H1 (cell line): ENCODE results near the gene TNIP3. TPM values are rescaled to one million over a fixed set of nuclear protein-coding genes. Genes with fewer than 3 reads are reported as not detected.

Experiments used
- CTCF ChIA-PET: fragments of 300-600 bp; sonication (Branson Sonifier 250); formaldehyde crosslinking; loops from one replicate; lab custom pipeline; 2021; ENCODE audit not compliant: partially characterized antibody; lab: Charles Lee
- POLR2A ChIA-PET: fragments of 300-600 bp; sonication (Branson Sonifier 250); formaldehyde crosslinking; loops from one replicate; lab custom pipeline; 2021; ENCODE audit warnings: inconsistent platforms; ENCODE audit not compliant: partially characterized antibody; lab: Charles Lee
- DNase-seq, 2 experiments: peaks; one replicate each; pipeline versions ENCODE4 v3.0.0 to v3.0.0-alpha.2; 2010 to 2022; ENCODE audit warnings: low spot score in 2 of 2, low read depth in 1 of 2, mixed read lengths in 1 of 2
- FAIRE-seq: peaks from 2 replicates; lab custom pipeline; 2011; peaks lifted over from hg19 to GRCh38; lab: Jason Lieb, UNC
- H2AFZ ChIP-seq: 2 replicates; pipeline ENCODE4 v1.8.1; 2012; ENCODE audit warnings: low read length, inconsistent platforms
- H2AK5ac ChIP-seq: 2 replicates; pipeline ENCODE4 v1.6.1; 2013; ENCODE audit warnings: low read depth, low read length
- H2BK120ac ChIP-seq: replicated peaks from 2 replicates; pipeline ENCODE3; 2013; ENCODE audit warnings: low read depth, low read length, inconsistent platforms
- H2BK12ac ChIP-seq: 2 replicates; pipeline ENCODE4 v1.6.1; 2013; ENCODE audit warnings: low read depth, low read length
- H2BK15ac ChIP-seq: 2 replicates; pipeline ENCODE4 v1.6.1; 2013; ENCODE audit warnings: low read length
- H2BK20ac ChIP-seq: 2 replicates; pipeline ENCODE4 v1.6.1; 2013; ENCODE audit warnings: low read length
- H2BK5ac ChIP-seq: 2 replicates; pipeline ENCODE4 v1.6.1; 2013; ENCODE audit warnings: low read depth, low read length
- H3K14ac ChIP-seq: 2 replicates; pipeline ENCODE4 v1.6.1; 2013; ENCODE audit warnings: inconsistent platforms; ENCODE audit not compliant: insufficient read length
- H3K18ac ChIP-seq: 2 replicates; pipeline ENCODE4 v1.6.1; 2013; ENCODE audit warnings: low read length; ENCODE audit errors: extremely low read depth
- H3K23ac ChIP-seq: 2 replicates; pipeline ENCODE4 v1.6.1; 2013; ENCODE audit warnings: inconsistent platforms; ENCODE audit not compliant: insufficient read length
- H3K23me2 ChIP-seq: 2 replicates; pipeline ENCODE4 v1.6.1; 2013; ENCODE audit warnings: low read depth, low read length
- H3K27ac ChIP-seq: 2 replicates; pipeline ENCODE4 v1.6.1; 2011; ENCODE audit warnings: low read depth, low read length, inconsistent platforms
- H3K27me3 ChIP-seq, 4 experiments: replicated peaks in 1 of 4; 1 replicate in 1 of 4; 2 replicates in 3 of 4; pipeline versions ENCODE4 v1.6.1 to v1.8.1; 2011 to 2013; ENCODE audit warnings: low read length in 3 of 4, mild to moderate bottlenecking in 3 of 4, inconsistent platforms in 2 of 4, mixed read lengths in 2 of 4, moderate library complexity in 1 of 4; ENCODE audit not compliant: control insufficient read depth in 3 of 4, insufficient read depth in 3 of 4; ENCODE audit errors: extremely low read depth in 1 of 4
- H3K36me3 ChIP-seq, 4 experiments: 2 replicates each; pipeline versions ENCODE4 v1.6.1 to v1.8.1; 2011 to 2013; ENCODE audit warnings: mild to moderate bottlenecking in 4 of 4, low read length in 3 of 4, moderate library complexity in 2 of 4, control low read depth in 1 of 4, inconsistent platforms in 1 of 4; ENCODE audit not compliant: insufficient read depth in 4 of 4, control insufficient read depth in 2 of 4
- H3K4ac ChIP-seq: replicated peaks from 2 replicates; pipeline ENCODE3; 2013; ENCODE audit warnings: low read length, low read depth, mixed read lengths, inconsistent platforms; ENCODE audit not compliant: insufficient read length
- H3K4me1 ChIP-seq, 4 experiments: replicated peaks in 1 of 4; 1 replicate in 1 of 4; 2 replicates in 3 of 4; pipeline versions ENCODE4 v1.6.1 to v1.8.1; 2011 to 2013; ENCODE audit warnings: low read length in 3 of 4, inconsistent platforms in 2 of 4, mixed read lengths in 1 of 4; ENCODE audit not compliant: insufficient read depth in 4 of 4, control insufficient read depth in 3 of 4
- H3K4me2 ChIP-seq, 2 experiments: 2 replicates each; pipeline versions ENCODE4 v1.6.1 to v1.8.1; 2011 to 2013; ENCODE audit warnings: low read depth in 2 of 2, low read length in 2 of 2, control low read depth in 1 of 2, inconsistent platforms in 1 of 2, mild to moderate bottlenecking in 1 of 2; ENCODE audit not compliant: insufficient read depth in 1 of 2
- H3K4me3 ChIP-seq, 4 experiments: fragments of 200-600, 300-600 bp in 1 of 4; sonication (generic), shearing (Covaris generic), sonication (Bioruptor Twin) in 1 of 4; 2 replicates each; pipeline versions ENCODE4 v1.5.1 to v1.8.1; 2011 to 2016; ENCODE audit warnings: low read length in 4 of 4, low read depth in 3 of 4, control low read depth in 2 of 4, inconsistent platforms in 2 of 4, mild to moderate bottlenecking in 2 of 4, mixed read lengths in 1 of 4, moderate library complexity in 1 of 4; ENCODE audit not compliant: insufficient read depth in 2 of 4; ENCODE audit errors: extremely low read depth in 1 of 4
- H3K56ac ChIP-seq: replicated peaks from 2 replicates; pipeline ENCODE3; 2013; ENCODE audit warnings: low read depth, mild to moderate bottlenecking, mixed read lengths, low read length, inconsistent platforms; ENCODE audit not compliant: insufficient read length
- H3K79me1 ChIP-seq: 2 replicates; pipeline ENCODE4 v1.6.1; 2013; ENCODE audit warnings: low read depth, low read length, control low read depth
- H3K79me2 ChIP-seq, 2 experiments: 2 replicates each; pipeline versions ENCODE4 v1.6.1 to v1.8.1; 2012 to 2013; ENCODE audit warnings: low read length in 2 of 2, mild to moderate bottlenecking in 2 of 2, inconsistent platforms in 1 of 2; ENCODE audit not compliant: insufficient read depth in 2 of 2, control insufficient read depth in 1 of 2
- H3K9ac ChIP-seq, 4 experiments: replicated peaks in 1 of 4; 1 replicate in 1 of 4; 2 replicates in 3 of 4; pipeline versions ENCODE4 v1.6.1 to v1.8.1; 2011 to 2013; ENCODE audit warnings: low read depth in 3 of 4, low read length in 3 of 4, control low read depth in 2 of 4, mild to moderate bottlenecking in 2 of 4, moderate library complexity in 2 of 4, inconsistent platforms in 1 of 4; ENCODE audit errors: extremely low read depth in 1 of 4
- H3K9me3 ChIP-seq, 2 experiments: 2 replicates each; pipeline versions ENCODE4 v1.6.1 to v1.8.1; 2012 to 2013; ENCODE audit warnings: mild to moderate bottlenecking in 2 of 2, moderate library complexity in 2 of 2, control low read depth in 1 of 2, inconsistent platforms in 1 of 2, low read depth in 1 of 2, low read length in 1 of 2, mixed read lengths in 1 of 2; ENCODE audit not compliant: insufficient read depth in 2 of 2
- H4K20me1 ChIP-seq, 2 experiments: replicated peaks in 1 of 2; 2 replicates each; pipeline versions ENCODE3 to v1.8.1; 2011 to 2013; ENCODE audit warnings: inconsistent platforms in 2 of 2, low read length in 2 of 2, mild to moderate bottlenecking in 1 of 2; ENCODE audit not compliant: insufficient read depth in 2 of 2, control insufficient read depth in 1 of 2
- H4K5ac ChIP-seq: 2 replicates; pipeline ENCODE4 v1.6.1; 2013; ENCODE audit warnings: low read length, low read depth, mixed read lengths, inconsistent platforms; ENCODE audit not compliant: insufficient read length
- H4K8ac ChIP-seq: 2 replicates; pipeline ENCODE4 v1.8.0; 2013; ENCODE audit warnings: mild to moderate bottlenecking, moderate library complexity, low read length, inconsistent platforms; ENCODE audit not compliant: insufficient read depth; ENCODE audit errors: extremely low read depth
- H4K91ac ChIP-seq: replicated peaks from 2 replicates; pipeline ENCODE3; 2013; ENCODE audit warnings: low read length, mixed read lengths, inconsistent platforms; ENCODE audit not compliant: insufficient read length
- POLR2AphosphoS5 ChIP-seq: IDR thresholded peaks from 2 replicates; pipeline ENCODE4 v1.6.1; 2011; ENCODE audit warnings: low read depth, low read length
- polyA plus RNA-seq, 7 experiments: library from polyadenylated mRNA; depleted of rRNA in 3 of 7; stranded (reverse) in 5 of 7; unstranded in 2 of 7; fragments of >200 nt in 5 of 7; fragments of 200-250 nt in 2 of 7; gene quantifications; 1 replicate in 5 of 7; 2 replicates in 1 of 7; 4 replicates in 1 of 7; pipeline versions ENCODE4 v1.2.1 to v1.2.3, GENCODE V29; 2011 to 2013; ENCODE audit warnings: missing spikeins in 2 of 7, mixed read lengths in 2 of 7
- total RNA-seq: library from RNA; stranded (reverse); fragmentation: NEBNext Ultra II Directional; extraction: Animal tissue kit (Norgen Biotek cat#: 25700); gene quantifications from 2 replicates; pipeline ENCODE4 v1.2.1, GENCODE V29; 2021
- TF ChIP-seq, protein P1 (sequence below): fragments of 300-600 bp; sonication (generic); IDR thresholded peaks from 2 replicates; pipeline ENCODE4 v1.7.1; 2012; ENCODE audit warnings: low read length, moderate library complexity, mild to moderate bottlenecking, inconsistent platforms; ENCODE audit not compliant: insufficient replicate concordance

The TNIP3 gene
- total and polyA plus RNA-seq, 2 of the 8 experiments (the other 6 are each of a cell fraction or from before 2014, with no cell fraction given): not detected

DNA sequence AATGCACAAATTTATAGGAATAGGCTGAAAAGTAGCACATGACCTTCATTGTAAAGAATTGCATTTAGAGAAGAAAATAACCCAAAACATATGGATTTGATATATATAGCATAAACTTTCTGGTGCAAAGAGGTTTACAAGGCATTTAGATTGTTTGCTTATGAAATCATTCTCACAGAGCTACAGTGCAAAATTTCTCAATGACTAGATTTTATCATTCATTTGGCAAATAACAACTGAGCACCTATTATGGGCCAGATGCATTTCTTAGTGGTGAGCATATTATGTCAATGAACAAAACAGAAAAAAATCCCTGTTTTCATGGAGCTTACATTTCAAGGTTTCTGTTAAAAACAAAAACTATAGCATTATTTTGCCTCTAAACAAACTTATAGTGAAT is 34.1 kb upstream of the TNIP3 start:
- H3K56ac ChIP-seq: no peak overlapping the region
- H3K27ac ChIP-seq: no peak overlapping the region
- DNase-seq: no peak
- H2BK12ac ChIP-seq: no peak overlapping the region
- no peak overlapping the region for H3K14ac ChIP-seq
- H3K79me2 ChIP-seq: no peaks in the 10 kb centered on the region
- no peak overlapping the region for H3K18ac ChIP-seq
- H3K4ac ChIP-seq: no peak overlapping the region
- no peak overlapping the region for H4K5ac ChIP-seq
- H2AK5ac ChIP-seq: no peak overlapping the region
- H3K4me3 ChIP-seq: no peak overlapping the region
- H4K91ac ChIP-seq: no peak overlapping the region
- H4K8ac ChIP-seq: no peak overlapping the region
- no peaks in the 10 kb centered on the region for H3K27me3 ChIP-seq
- no peak overlapping the region for H2BK5ac ChIP-seq
- H3K4me2 ChIP-seq: no peak overlapping the region
- H2BK15ac ChIP-seq: no peak overlapping the region
- H2BK20ac ChIP-seq: no peak overlapping the region
- H3K23ac ChIP-seq: no peak overlapping the region
- H3K36me3 ChIP-seq: no peaks in the 10 kb centered on the region
- POLR2A ChIA-PET: no interaction called here
- CTCF ChIA-PET: interaction anchor here (0.7 to 2.4 kb wide), 6 partner anchors 8 to 224 kb away, joined by 3 to 11 read pairs (median 6); no protein-coding TSS in a partner anchor
- H3K23me2 ChIP-seq: no peaks in the 10 kb centered on the region
- no peak overlapping the region for H3K9ac ChIP-seq
- H4K20me1 ChIP-seq: no peaks in the 10 kb centered on the region
- no peaks in the 10 kb centered on the region for H3K4me1 ChIP-seq
- H2BK120ac ChIP-seq: no peak overlapping the region
- no peak for FAIRE-seq
- H3K9me3 ChIP-seq: no peaks in the 10 kb centered on the region
- no peaks in the 10 kb centered on the region for H3K79me1 ChIP-seq
- H2AFZ ChIP-seq: no peak overlapping the region
- no peak for TF ChIP-seq POLR2AphosphoS5
- TF ChIP-seq, protein P1, sequence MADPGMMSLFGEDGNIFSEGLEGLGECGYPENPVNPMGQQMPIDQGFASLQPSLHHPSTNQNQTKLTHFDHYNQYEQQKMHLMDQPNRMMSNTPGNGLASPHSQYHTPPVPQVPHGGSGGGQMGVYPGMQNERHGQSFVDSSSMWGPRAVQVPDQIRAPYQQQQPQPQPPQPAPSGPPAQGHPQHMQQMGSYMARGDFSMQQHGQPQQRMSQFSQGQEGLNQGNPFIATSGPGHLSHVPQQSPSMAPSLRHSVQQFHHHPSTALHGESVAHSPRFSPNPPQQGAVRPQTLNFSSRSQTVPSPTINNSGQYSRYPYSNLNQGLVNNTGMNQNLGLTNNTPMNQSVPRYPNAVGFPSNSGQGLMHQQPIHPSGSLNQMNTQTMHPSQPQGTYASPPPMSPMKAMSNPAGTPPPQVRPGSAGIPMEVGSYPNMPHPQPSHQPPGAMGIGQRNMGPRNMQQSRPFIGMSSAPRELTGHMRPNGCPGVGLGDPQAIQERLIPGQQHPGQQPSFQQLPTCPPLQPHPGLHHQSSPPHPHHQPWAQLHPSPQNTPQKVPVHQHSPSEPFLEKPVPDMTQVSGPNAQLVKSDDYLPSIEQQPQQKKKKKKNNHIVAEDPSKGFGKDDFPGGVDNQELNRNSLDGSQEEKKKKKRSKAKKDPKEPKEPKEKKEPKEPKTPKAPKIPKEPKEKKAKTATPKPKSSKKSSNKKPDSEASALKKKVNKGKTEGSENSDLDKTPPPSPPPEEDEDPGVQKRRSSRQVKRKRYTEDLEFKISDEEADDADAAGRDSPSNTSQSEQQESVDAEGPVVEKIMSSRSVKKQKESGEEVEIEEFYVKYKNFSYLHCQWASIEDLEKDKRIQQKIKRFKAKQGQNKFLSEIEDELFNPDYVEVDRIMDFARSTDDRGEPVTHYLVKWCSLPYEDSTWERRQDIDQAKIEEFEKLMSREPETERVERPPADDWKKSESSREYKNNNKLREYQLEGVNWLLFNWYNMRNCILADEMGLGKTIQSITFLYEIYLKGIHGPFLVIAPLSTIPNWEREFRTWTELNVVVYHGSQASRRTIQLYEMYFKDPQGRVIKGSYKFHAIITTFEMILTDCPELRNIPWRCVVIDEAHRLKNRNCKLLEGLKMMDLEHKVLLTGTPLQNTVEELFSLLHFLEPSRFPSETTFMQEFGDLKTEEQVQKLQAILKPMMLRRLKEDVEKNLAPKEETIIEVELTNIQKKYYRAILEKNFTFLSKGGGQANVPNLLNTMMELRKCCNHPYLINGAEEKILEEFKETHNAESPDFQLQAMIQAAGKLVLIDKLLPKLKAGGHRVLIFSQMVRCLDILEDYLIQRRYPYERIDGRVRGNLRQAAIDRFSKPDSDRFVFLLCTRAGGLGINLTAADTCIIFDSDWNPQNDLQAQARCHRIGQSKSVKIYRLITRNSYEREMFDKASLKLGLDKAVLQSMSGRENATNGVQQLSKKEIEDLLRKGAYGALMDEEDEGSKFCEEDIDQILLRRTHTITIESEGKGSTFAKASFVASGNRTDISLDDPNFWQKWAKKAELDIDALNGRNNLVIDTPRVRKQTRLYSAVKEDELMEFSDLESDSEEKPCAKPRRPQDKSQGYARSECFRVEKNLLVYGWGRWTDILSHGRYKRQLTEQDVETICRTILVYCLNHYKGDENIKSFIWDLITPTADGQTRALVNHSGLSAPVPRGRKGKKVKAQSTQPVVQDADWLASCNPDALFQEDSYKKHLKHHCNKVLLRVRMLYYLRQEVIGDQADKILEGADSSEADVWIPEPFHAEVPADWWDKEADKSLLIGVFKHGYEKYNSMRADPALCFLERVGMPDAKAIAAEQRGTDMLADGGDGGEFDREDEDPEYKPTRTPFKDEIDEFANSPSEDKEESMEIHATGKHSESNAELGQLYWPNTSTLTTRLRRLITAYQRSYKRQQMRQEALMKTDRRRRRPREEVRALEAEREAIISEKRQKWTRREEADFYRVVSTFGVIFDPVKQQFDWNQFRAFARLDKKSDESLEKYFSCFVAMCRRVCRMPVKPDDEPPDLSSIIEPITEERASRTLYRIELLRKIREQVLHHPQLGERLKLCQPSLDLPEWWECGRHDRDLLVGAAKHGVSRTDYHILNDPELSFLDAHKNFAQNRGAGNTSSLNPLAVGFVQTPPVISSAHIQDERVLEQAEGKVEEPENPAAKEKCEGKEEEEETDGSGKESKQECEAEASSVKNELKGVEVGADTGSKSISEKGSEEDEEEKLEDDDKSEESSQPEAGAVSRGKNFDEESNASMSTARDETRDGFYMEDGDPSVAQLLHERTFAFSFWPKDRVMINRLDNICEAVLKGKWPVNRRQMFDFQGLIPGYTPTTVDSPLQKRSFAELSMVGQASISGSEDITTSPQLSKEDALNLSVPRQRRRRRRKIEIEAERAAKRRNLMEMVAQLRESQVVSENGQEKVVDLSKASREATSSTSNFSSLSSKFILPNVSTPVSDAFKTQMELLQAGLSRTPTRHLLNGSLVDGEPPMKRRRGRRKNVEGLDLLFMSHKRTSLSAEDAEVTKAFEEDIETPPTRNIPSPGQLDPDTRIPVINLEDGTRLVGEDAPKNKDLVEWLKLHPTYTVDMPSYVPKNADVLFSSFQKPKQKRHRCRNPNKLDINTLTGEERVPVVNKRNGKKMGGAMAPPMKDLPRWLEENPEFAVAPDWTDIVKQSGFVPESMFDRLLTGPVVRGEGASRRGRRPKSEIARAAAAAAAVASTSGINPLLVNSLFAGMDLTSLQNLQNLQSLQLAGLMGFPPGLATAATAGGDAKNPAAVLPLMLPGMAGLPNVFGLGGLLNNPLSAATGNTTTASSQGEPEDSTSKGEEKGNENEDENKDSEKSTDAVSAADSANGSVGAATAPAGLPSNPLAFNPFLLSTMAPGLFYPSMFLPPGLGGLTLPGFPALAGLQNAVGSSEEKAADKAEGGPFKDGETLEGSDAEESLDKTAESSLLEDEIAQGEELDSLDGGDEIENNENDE: no peak
